Lower lobe of right lung (tissue), 2 donors: ENCODE data around the gene COL23A1. TPM values are rescaled to one million over a fixed set of nuclear protein-coding genes. Genes with fewer than 3 reads are reported as not detected.
A peak's percentile ranks its signal among the peaks of the same experiment; 100 is the strongest.

Experiments
- ATAC-seq, 2 donors: fragments of 200-7000 bp; cut with Tn5 transposase; one replicate each; pipeline ENCODE4 v1.9.1; 2020 to 2022; ENCODE audit warnings: mild to moderate bottlenecking in 2 of 2, moderate library complexity in 2 of 2
- DNase-seq: peaks from one replicate; pipeline ENCODE4 v3.0.0-alpha.2; 2020
- H3K27ac ChIP-seq: fragments of 200-600 bp; one replicate; pipeline ENCODE4 v1.8.0; 2022
- H3K27me3 ChIP-seq: fragments of 200-600 bp; one replicate; pipeline ENCODE4 v1.8.0; 2022; ENCODE audit warnings: low read depth
- H3K36me3 ChIP-seq: fragments of 200-600 bp; one replicate; pipeline ENCODE4 v1.8.0; 2022; ENCODE audit warnings: mild to moderate bottlenecking
- H3K4me1 ChIP-seq: fragments of 200-600 bp; one replicate; pipeline ENCODE4 v1.8.0; 2022
- H3K4me3 ChIP-seq: fragments of 200-600 bp; one replicate; pipeline ENCODE4 v1.8.0; 2022; ENCODE audit warnings: mild to moderate bottlenecking
- H3K9me3 ChIP-seq: fragments of 200-600 bp; one replicate; pipeline ENCODE4 v1.8.0; 2022
- intact Hi-C: fragments of 100-400 bp; cut with DNase I; formaldehyde crosslinking; loops from one replicate; pipeline ENCODE4 v1.11.0; 2022
- total RNA-seq: library from RNA; stranded (reverse); fragmentation: NEBNext Ultra II Directional; extraction: Animal tissue kit (Norgen Biotek cat#: 25700); gene quantifications from one replicate; pipeline ENCODE4 v1.2.1, GENCODE V29; 2021
- TF ChIP-seq, protein P1 (sequence below): fragments of 200-600 bp; IDR thresholded peaks from one replicate; pipeline ENCODE4 v1.8.0; 2022; ENCODE audit warnings: antibody characterized with exemption, mild to moderate bottlenecking
- donor health status: DM: no; HTN: yes; CAD: no; lungs with severe emphysema.

The COL23A1 gene
- total RNA-seq, 1 donor from 2014 or later = 1.2 TPM

DNA sequence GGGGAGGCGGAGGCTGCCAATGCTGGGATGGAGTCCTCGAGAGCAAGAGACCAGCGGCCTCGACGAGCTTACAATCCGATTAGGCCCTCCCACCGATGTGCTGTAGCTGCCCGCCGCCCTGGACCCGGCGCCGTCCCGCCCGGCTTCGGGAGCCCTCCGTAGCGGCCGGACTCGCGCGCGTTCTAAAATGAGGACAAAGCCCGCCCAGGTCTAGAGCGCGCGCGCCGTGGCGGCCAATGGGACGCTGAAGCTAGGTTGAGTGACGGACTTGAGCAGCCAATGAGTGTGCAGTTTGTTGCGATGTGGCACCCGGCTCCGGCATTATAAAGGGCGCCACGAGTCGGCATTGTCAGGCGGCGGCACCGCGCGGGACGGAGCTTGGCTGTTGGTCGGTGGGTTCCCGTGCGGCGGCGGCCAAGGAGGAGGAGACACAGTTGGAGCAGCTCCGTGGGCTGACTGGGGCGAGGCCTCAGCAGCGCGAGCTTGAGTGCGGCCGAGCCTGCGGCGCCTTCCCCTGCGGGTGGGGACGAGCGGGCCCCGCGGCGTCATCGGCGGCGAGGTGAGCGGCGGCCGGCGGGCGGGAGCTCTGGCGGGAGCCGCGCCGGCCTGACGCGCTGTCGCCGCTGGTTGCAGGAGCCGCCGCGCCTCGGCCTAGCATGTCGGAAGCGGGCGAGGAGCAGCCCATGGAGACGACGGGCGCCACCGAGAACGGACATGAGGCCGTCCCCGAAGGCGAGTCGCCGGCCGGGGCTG lies 385.8 kb downstream of the COL23A1 start, which contains the start of gene HNRNPAB:
HNRNPAB (plus strand) TSS at position 352 of the 753 bp plus-strand sequence; CDS start at position 657, 305 bp downstream.
- Histone ChIP-seq H3K4me3 (peak within 1 kb of the TSS; percentile 84), H3K27me3 (no peaks in the 10 kb centered on the region), H3K36me3 (peaks cover 33% of the 10 kb centered on the region), H3K9me3 (no peaks in the 10 kb centered on the region), H3K27ac (peak within 1 kb of the TSS; percentile 93), H3K4me1 (peaks cover 28% of the 10 kb centered on the region)
- peak; percentile 93 for DNase-seq
- peak; percentile 94 to 95 for ATAC-seq
- TF ChIP-seq, protein P1, sequence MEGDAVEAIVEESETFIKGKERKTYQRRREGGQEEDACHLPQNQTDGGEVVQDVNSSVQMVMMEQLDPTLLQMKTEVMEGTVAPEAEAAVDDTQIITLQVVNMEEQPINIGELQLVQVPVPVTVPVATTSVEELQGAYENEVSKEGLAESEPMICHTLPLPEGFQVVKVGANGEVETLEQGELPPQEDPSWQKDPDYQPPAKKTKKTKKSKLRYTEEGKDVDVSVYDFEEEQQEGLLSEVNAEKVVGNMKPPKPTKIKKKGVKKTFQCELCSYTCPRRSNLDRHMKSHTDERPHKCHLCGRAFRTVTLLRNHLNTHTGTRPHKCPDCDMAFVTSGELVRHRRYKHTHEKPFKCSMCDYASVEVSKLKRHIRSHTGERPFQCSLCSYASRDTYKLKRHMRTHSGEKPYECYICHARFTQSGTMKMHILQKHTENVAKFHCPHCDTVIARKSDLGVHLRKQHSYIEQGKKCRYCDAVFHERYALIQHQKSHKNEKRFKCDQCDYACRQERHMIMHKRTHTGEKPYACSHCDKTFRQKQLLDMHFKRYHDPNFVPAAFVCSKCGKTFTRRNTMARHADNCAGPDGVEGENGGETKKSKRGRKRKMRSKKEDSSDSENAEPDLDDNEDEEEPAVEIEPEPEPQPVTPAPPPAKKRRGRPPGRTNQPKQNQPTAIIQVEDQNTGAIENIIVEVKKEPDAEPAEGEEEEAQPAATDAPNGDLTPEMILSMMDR = no peak
- intact Hi-C loops = no loop called here

DNA sequence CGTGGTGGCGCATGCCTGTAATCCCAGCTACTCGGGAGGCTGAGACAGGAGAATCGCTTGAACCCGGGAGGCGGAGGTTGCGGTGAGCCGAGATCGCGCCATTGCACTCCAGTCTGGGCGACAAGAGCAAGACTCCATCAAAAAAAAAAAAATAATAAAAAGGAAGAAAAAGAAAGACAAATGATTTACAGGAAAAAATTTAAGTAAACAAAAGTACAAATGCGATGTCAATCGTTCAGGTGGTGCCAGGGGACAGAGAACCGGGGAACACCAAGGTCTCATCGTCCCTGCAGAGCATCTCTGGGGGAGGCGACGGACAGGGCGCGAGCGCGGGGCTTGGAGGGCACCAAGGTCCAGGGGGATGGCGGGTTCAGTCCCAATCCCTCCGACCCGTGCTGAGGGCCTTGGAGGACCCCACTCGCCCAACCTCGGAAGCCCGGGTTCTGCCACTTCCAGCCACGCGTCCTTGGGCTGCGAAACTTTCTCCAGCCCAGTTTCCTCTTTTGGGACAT lies 386.5 kb downstream of the COL23A1 start:
- H3K27ac ChIP-seq = peak overlapping the region; percentile 93
- H3K9me3 ChIP-seq = no peaks in the 10 kb centered on the region
- ATAC-seq (peak in 1 of 2 donors; percentile 1), DNase-seq (no peak)
- H3K36me3 ChIP-seq = peaks cover 27% of the 10 kb centered on the region
- intact Hi-C loops = no loop called here
- TF ChIP-seq, protein P1 = no peak
- H3K27me3 ChIP-seq = no peaks in the 10 kb centered on the region
- H3K4me3 ChIP-seq = peak overlapping the region; percentile 84
- peaks cover 28% of the 10 kb centered on the region for H3K4me1 ChIP-seq

DNA sequence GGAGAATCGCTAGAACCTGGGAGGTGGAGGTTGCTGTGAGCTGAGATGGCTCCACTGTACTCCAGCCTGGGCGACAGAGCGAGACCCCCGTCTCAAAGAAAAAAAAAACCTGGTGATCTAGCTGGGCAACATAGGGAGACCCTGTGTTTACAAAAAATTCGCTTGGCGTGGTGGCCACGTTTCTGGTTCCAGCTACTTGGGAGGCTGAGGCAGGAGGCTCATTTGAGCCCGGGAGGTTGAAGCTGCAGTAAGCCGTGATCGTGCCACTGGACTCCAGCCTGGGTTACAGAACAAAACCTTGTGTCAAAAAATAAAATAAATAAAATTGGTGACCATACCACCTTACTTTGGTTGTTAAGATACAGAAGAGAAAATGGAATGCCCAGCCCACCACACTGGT lies 387.7 kb downstream of the COL23A1 start:
- TF ChIP-seq, protein P1 = no peak
- Histone ChIP-seq H3K27me3 (no peaks in the 10 kb centered on the region), H3K4me3 (no peak overlapping the region), H3K36me3 (peaks cover 15% of the 10 kb centered on the region), H3K4me1 (peaks cover 21% of the 10 kb centered on the region), H3K27ac (no peak overlapping the region), H3K9me3 (no peaks in the 10 kb centered on the region)
- ATAC-seq (no peak), DNase-seq (no peak)
- intact Hi-C loops = no loop called here

DNA sequence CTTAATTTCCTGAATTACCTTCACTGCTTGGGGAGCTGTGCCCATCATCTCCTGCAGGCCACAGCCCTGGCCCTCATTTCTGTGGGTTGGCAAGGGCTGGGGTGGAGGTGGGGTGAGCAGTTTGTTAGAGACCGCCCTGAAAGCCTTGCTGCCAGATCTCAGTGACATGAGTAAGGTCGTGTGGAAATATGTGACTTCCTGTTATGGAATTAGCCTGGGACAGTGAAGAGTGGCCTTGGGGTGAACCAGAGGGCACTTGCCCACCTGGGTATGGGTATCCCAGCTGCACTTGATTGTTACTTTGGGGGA lies 388.3 kb downstream of the COL23A1 start:
- intact Hi-C loops = no loop called here
- TF ChIP-seq, protein P1 = no peak
- DNase-seq = no peak

DNA sequence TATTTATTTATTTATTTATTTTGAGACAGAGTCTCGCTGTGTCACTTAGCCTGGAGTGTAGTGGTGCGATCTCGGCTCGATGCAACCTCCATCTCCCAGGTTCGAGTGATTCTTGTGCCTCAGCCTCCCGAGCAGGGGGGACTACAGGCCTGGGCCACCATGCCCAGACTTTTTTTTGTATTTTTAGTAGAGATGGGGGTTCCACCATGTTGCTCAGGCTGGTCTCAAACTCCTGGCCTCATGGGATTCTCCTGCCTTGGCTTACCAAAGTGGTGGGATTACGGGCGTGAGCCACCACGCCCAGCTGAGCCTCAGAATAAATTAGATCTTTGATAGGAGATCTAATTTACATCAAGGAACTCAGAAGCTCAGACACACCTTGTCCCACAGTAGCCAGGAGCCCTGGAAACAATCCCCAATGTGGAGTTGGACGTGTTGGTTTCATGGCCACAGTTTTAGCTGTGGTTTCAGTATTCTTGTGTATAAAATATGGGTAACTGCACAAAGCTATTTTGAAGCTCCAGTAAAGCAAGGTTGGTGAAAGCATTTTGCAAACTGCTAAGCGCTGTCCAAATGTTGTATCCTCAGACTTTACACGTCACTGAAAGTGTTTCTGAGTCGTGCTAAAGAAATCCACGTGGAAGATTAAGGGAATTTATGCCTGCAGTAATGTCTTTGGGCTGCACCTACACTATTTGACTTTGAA lies 388.8 kb downstream of the COL23A1 start:
- intact Hi-C loops = no loop called here
- Histone ChIP-seq H3K27ac (no peak overlapping the region), H3K4me1 (peaks cover 10% of the 10 kb centered on the region), H3K36me3 (peaks cover 3% of the 10 kb centered on the region), H3K4me3 (no peak overlapping the region), H3K27me3 (no peaks in the 10 kb centered on the region), H3K9me3 (no peaks in the 10 kb centered on the region)
- ATAC-seq (no peak), DNase-seq (no peak)
- TF ChIP-seq, protein P1 = no peak

More for the DNA sequence above, 388.3 kb downstream of the COL23A1 start:
- Histone ChIP-seq H3K4me1 (peaks cover 15% of the 10 kb centered on the region), H3K27me3 (no peaks in the 10 kb centered on the region), H3K9me3 (no peaks in the 10 kb centered on the region), H3K36me3 (peaks cover 8% of the 10 kb centered on the region), H3K27ac (no peak overlapping the region), H3K4me3 (no peak overlapping the region)
- ATAC-seq = no peak
